Lower lobe of right lung (tissue), 2 donors: ENCODE results near the gene ELANE. TPM values are rescaled to one million over a fixed set of nuclear protein-coding genes. Genes with fewer than 3 reads are reported as not detected.

ENCODE experiments used
- ATAC-seq, 2 donors: fragments of 200-7000 bp; cut with Tn5 transposase; one replicate each; pipeline ENCODE4 v1.9.1; 2020 to 2022; ENCODE audit warnings: mild to moderate bottlenecking in 2 of 2, moderate library complexity in 2 of 2
- DNase-seq: peaks from one replicate; pipeline ENCODE4 v3.0.0-alpha.2; 2020
- H3K27ac ChIP-seq: fragments of 200-600 bp; one replicate; pipeline ENCODE4 v1.8.0; 2022
- H3K27me3 ChIP-seq: fragments of 200-600 bp; one replicate; pipeline ENCODE4 v1.8.0; 2022; ENCODE audit warnings: low read depth
- H3K36me3 ChIP-seq: fragments of 200-600 bp; one replicate; pipeline ENCODE4 v1.8.0; 2022; ENCODE audit warnings: mild to moderate bottlenecking
- H3K4me1 ChIP-seq: fragments of 200-600 bp; one replicate; pipeline ENCODE4 v1.8.0; 2022
- H3K4me3 ChIP-seq: fragments of 200-600 bp; one replicate; pipeline ENCODE4 v1.8.0; 2022; ENCODE audit warnings: mild to moderate bottlenecking
- H3K9me3 ChIP-seq: fragments of 200-600 bp; one replicate; pipeline ENCODE4 v1.8.0; 2022
- intact Hi-C: fragments of 100-400 bp; cut with DNase I; formaldehyde crosslinking; loops from one replicate; pipeline ENCODE4 v1.11.0; 2022
- total RNA-seq: library from RNA; stranded (reverse); fragmentation: NEBNext Ultra II Directional; extraction: Animal tissue kit (Norgen Biotek cat#: 25700); gene quantifications from one replicate; pipeline ENCODE4 v1.2.1, GENCODE V29; 2021
- TF ChIP-seq, protein P1 (sequence below): fragments of 200-600 bp; IDR thresholded peaks from one replicate; pipeline ENCODE4 v1.8.0; 2022; ENCODE audit warnings: antibody characterized with exemption, mild to moderate bottlenecking
- donor health status: DM: no; HTN: yes; CAD: no; lungs with severe emphysema.

The ELANE gene
- total RNA-seq, 1 donor from 2014 or later: 0.97 TPM

DNA sequence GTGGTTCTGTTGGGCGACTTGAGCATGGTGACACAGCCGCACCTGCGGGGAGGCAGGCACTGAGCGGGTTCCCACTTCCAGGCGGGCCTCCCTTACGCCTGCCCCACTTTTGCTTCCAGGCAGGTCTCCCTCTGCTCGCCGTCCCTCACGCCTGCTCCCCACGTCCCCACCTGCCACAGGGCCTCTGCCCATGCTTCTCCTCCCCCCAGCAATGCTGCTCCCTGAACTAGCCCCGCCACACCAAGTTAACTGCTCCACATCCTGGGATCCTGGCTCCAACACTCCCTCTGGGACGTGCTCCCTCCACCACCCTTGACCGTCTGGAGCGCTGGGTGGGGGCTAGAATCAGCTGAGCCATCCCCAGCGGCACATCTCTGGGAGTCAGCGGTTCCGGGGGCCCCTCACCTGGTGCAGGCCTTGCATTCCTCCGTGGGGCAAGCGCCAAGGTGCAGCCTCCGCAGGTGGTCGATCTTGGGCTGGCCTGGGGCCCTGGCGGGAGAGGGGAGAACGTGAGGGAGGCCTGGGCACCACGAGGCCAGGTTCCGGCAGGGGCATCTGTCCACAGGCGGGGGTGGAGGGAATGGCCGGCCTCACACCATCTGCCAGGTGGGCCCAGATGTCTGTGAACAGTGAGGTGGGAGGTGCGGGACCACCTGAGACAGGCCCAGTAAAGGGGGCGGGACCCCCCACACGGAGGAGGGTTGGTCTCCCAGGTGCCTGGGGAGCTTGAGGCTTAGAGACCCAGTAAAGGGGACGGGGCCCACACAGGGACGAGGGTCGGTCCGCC, 16.5 kb downstream of the ELANE start:
- TF ChIP-seq, protein P1, sequence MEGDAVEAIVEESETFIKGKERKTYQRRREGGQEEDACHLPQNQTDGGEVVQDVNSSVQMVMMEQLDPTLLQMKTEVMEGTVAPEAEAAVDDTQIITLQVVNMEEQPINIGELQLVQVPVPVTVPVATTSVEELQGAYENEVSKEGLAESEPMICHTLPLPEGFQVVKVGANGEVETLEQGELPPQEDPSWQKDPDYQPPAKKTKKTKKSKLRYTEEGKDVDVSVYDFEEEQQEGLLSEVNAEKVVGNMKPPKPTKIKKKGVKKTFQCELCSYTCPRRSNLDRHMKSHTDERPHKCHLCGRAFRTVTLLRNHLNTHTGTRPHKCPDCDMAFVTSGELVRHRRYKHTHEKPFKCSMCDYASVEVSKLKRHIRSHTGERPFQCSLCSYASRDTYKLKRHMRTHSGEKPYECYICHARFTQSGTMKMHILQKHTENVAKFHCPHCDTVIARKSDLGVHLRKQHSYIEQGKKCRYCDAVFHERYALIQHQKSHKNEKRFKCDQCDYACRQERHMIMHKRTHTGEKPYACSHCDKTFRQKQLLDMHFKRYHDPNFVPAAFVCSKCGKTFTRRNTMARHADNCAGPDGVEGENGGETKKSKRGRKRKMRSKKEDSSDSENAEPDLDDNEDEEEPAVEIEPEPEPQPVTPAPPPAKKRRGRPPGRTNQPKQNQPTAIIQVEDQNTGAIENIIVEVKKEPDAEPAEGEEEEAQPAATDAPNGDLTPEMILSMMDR: no peak
- no peaks in the 10 kb centered on the region for H3K27me3 ChIP-seq
- ATAC-seq (no peak), DNase-seq (no peak)
- peaks cover 20% of the 10 kb centered on the region for H3K36me3 ChIP-seq
- peaks cover 31% of the 10 kb centered on the region for H3K4me1 ChIP-seq
- intact Hi-C loops: no loop called here
- peak overlapping the region; percentile 62 for H3K27ac ChIP-seq
- no peak overlapping the region for H3K4me3 ChIP-seq
- H3K9me3 ChIP-seq: no peaks in the 10 kb centered on the region

DNA sequence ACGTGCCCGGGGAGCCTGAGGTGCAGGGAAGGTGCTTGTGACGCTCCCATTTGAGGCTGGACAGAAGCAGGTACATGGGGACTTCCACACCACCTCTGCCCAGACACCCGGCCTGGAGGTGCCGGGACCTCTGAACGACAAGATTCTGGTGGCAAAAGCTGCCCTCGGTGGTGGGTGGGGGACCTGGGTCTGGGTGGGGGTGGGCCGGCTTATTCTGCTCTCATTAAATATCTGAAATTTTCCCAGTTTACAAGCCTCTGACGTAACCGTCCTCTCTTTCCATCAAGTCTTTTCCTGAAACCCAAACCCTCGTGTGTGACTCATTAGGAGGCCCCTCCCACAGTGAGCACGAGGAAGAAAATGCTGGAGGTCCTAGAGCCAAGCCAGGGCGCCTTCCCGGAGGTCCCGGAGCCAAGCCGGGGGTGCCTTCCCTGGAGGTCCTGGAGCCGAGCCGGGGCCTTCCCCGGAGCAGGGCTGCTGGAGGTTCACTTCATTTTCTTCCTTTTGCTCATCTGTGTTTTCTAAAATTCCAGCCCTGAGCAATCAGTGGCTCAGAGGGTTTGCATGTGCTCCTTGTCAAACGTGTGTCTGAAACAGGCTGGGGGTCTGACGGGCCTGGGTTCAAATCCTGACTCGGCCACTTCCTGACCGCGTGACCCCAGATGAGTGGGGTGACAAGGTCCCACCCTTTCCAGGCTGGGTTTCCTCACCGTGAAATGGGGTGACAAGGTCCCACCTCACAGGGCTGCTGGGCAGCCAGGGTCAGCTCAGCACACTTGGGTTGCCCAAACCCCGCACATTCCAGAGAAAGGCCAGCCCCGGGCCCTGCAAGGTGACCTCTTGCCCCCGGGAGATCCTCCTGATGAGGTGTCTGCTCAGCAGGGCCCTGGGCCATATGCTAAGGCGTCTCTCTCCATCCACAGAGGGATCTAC, 17.4 kb downstream of the ELANE start:
- DNase-seq (no peak), ATAC-seq (peak; percentile 21 to 32)
- TF ChIP-seq, protein P1: no peak
- peak overlapping the region; percentile 62 for H3K27ac ChIP-seq
- H3K9me3 ChIP-seq: no peaks in the 10 kb centered on the region
- intact Hi-C loops: no loop called here
- H3K4me3 ChIP-seq: no peak overlapping the region
- H3K36me3 ChIP-seq: peaks cover 23% of the 10 kb centered on the region
- H3K4me1 ChIP-seq: peaks cover 25% of the 10 kb centered on the region
- no peaks in the 10 kb centered on the region for H3K27me3 ChIP-seq

GRCh38 chr19:870314-870713, 18.2 kb downstream of the ELANE start:
- TF ChIP-seq, protein P1: no peak
- Histone ChIP-seq H3K27ac (peak overlapping the region; percentile 62), H3K36me3 (peaks cover 28% of the 10 kb centered on the region), H3K9me3 (no peaks in the 10 kb centered on the region), H3K4me3 (no peak overlapping the region), H3K4me1 (peaks cover 25% of the 10 kb centered on the region), H3K27me3 (no peaks in the 10 kb centered on the region)
- DNase-seq (no peak), ATAC-seq (no peak)
- intact Hi-C loops: no loop called here

GRCh38 chr19:870963-871401, 18.9 kb downstream of the ELANE start:
- H3K4me1 ChIP-seq: peaks cover 25% of the 10 kb centered on the region
- intact Hi-C loops: no loop called here
- peak in 1 of 2 donors; percentile 0 for ATAC-seq
- H3K9me3 ChIP-seq: no peaks in the 10 kb centered on the region
- H3K4me3 ChIP-seq: no peak overlapping the region
- no peaks in the 10 kb centered on the region for H3K27me3 ChIP-seq
- DNase-seq: no peak
- TF ChIP-seq, protein P1: no peak
- H3K27ac ChIP-seq: peak overlapping the region; percentile 39
- peaks cover 33% of the 10 kb centered on the region for H3K36me3 ChIP-seq

DNA sequence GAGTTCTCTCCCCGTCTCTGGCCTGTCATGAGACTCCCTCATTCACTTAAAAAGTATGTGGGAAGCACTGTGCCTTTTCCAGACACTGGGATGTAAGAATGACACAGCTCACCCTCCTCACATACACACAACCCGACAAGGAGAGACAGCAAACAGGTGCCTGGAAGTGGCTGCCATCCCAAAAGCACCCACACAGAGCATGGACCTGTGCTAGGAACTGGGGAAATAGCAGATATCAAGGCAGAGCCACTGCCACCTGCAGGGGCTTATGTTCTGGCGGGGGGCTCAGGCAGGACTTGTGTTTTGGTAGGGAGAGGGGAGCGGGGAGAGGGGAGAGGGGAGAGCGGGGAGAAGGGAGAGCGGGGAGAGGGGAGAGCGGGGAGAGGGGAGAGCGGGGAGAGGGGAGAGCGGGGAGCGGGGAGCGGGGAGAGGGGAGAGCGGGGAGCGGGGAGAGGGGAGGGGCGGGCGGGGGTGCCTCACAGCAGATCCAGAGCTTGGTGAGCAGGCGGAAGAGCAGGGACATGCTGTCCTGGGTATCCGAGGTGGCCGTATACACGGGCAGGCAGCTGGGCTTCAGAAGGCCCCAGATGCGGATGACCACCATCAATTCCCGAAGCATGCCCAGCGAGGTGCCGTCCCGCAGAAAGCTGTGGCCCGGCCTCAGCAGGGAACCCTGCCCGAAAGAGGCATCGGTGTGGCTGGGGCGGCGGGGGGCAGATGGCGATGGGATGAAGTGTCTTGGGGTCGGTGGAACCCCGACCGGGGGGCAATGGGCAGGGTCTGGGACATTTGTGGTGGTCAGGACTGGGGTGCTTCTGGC, 19.6 kb downstream of the ELANE start:
- peaks cover 40% of the 10 kb centered on the region for H3K36me3 ChIP-seq
- no peaks in the 10 kb centered on the region for H3K27me3 ChIP-seq
- intact Hi-C loops: no loop called here
- peaks cover 25% of the 10 kb centered on the region for H3K4me1 ChIP-seq
- peak overlapping the region; percentile 88 for H3K27ac ChIP-seq
- ATAC-seq (peak in 1 of 2 donors; percentile 5), DNase-seq (no peak)
- TF ChIP-seq, protein P1: no peak
- H3K9me3 ChIP-seq: no peaks in the 10 kb centered on the region
- peak overlapping the region; percentile 37 for H3K4me3 ChIP-seq
